ENCODE data around the gene ALPI.
A peak's percentile ranks its signal among the peaks of the same experiment; 100 is the strongest.
"Not testable (repeated sequence)": the region's sequence is repeated elsewhere in the genome, so short reads cannot be mapped to it uniquely, and the experiment has no call there.

ALPI gene

DNA sequence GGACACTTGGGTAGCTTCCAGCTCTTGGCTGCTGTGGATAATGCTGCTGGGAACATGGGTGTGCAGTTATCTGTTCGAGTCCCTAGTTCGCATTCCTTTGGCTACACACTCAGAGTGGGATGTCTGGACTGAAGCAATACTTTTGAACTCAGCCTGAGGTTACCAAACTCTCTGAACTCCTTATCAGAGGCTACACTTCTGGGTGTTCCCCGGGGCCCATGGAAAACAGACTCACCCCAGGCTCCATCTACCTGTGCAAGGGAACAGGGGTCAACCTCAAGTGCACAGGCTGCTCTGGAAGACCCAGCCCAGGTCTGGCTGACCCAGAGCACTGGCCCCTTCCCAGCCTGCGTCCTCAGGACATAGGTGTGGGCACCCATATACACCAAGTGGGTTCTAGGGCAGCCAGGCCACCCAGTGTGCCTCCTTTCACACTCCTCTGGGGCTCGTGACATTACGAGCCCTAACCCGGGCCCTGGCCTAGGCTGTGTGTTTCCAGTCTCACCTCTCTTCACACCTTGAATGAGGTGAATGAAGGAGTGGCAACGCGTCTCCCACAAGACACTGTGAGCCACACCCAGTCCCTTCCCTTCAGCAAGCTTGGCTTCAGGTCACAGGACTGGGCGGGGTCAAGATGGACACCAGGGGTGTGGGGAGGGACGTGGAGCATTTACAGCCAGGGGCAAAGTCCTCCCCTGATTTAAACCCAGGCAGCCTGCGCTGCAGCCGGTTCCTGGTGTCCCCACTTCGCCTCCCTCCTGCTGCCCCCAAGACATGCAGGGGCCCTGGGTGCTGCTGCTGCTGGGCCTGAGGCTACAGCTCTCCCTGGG, at the start of gene ALPI:
TSS of gene ALPI (plus strand) at position 728 of the 830 bp plus-strand sequence. CDS start at position 775, 47 bp downstream.
- DNase-seq: no peak

DNA sequence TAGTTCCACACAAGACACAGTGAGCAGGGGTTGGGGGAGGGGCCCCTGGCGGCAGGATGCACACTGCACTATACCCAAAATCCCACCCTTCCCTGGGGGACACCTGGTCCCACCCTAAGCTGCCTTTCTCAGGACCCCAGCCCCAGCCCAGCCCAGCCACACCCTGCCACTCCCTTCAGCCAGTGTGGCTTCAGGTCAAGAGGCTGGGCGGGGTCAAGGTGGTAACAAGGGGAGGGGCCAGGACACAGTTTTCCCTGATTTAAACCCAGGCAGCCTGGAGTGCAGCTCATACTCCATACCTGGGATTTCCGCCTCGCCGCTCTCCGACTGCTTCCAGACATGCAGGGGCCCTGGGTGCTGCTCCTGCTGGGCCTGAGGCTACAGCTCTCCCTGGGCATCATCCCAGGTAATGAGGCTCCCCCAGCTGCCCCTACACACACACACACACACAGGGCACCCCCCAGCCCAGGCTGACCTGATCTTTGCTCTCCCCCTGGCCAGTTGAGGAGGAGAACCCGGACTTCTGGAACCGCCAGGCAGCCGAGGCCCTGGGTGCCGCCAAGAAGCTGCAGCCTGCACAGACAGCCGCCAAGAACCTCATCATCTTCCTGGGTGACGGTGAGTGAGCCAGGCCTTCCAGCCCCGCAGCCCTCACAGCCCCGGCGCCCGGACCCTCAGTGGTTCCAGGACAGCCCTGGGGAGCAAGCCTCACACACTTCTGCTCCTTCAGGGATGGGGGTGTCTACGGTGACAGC, 49.2 kb upstream of the ALPI start, which contains the start of gene ALPG:
TSS of gene ALPG (plus strand) at position 289 of the 755 bp plus-strand sequence. CDS start at position 340, 51 bp downstream.
- DNase-seq: no peak

DNA sequence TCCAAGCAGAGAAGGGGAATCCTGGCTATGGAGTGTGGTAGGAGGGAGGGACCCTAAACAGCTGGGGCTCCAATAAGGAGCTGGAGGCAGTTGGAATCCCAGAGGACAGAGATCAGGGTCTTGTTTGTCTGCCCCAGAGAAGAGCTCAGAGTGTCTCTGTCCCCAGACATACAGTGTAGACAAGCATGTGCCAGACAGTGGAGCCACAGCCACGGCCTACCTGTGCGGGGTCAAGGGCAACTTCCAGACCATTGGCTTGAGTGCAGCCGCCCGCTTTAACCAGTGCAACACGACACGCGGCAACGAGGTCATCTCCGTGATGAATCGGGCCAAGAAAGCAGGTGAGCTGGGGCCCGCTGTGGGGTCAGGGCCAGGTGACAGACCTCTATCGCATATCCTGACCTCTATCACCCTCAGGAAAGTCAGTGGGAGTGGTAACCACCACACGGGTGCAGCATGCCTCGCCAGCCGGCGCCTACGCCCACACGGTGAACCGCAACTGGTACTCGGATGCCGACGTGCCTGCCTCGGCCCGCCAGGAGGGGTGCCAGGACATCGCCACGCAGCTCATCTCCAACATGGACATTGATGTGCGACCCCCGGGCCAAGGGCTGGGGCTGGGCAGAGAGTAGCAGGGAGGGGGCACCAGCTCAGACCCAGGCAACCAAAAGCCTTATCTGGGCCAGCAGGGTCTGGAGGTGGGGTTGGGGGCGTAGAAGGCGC, 48.4 kb upstream of the ALPI start:
- not testable (repeated sequence) for DNase-seq

DNA sequence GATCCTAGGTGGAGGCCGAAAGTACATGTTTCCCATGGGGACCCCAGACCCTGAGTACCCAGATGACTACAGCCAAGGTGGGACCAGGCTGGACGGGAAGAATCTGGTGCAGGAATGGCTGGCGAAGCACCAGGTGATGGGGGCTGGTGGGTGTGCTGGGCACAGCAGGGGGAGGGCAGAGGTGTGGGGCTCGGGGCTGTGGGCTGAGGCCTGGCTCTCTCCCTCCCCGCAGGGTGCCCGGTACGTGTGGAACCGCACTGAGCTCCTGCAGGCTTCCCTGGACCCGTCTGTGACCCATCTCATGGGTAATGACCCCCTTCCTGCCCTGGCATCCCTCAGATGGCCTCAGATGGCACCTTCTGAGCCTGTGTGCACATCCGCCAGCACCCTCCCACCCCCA, 47.7 kb upstream of the ALPI start:
- DNase-seq: not testable (repeated sequence)

DNA sequence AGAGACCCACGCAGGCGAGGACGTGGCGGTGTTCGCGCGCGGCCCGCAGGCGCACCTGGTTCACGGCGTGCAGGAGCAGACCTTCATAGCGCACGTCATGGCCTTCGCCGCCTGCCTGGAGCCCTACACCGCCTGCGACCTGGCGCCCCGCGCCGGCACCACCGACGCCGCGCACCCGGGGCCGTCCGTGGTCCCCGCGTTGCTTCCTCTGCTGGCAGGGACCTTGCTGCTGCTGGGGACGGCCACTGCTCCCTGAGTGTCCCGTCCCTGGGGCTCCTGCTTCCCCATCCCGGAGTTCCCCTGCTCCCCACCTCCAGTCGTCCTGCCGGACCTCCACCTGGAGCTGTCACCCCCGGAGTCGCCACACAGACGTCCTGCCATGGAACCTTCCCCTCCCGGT, 46.3 kb upstream of the ALPI start:
- not testable (repeated sequence) for DNase-seq

DNA sequence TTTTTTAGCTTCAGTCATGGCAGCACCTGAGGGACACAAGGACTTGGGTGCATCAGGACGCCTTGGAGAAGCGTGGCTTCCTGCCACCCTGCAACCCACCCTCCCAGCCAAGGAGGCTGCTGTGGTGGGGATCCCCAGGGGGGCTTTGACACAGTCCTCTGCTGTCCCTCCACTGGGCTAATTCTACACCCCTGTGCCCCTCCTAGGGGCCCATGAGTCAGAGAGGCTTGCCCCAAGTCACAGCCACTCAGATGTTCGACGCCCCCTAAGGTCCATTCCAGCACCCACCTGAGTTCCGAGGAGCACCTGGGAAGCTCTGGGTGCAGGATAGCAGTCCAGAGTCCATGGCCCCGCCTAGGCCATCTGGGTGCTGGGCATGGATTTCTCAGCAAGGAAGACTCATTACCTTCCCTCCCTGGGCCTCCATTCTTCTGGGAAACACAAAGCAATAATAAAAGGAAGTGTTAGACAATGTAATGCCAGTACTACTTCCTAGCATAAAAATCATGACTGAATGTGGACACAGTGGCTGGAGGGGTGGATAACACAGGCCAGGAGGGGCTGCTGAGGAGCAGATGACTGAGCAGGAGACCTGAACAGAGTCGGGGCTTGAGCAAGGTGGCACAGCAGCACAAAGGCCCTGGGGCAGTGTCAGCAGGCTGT, 45.6 kb upstream of the ALPI start:
- no peak for DNase-seq

DNA sequence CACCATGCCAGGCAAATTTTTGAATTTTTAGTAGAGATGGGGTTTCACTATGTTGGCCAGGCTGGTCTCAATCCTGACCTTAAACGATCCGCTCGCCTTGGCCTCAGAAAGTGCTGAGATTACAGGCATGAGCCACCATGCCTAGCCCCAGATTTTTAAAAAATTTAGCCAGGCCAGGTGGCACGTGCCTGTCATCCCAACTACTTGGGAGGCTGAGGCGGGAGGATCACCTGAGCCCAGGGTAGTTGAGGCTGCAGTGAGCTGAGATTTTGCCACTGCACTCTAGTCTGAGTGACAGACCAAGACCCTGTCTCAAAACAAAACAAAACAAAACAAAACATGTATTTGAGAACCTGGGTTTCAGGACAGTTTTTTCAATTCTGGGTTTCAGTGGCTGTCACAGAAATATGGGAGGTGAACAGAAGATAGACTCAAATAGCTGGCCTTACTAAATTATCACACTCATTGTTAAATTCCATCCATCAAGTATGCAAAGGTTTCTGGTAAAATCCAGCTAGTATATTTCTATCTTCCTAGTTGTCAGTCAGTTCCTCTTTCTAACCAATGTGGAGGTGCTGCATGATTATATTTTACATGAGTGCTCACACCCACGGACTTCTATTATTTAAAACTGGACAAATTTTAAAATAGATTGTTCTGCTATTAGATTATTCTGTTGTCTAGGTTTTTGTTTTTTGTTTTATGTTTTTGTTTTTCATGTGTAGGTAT, 43.9 kb upstream of the ALPI start:
- DNase-seq: no peak

DNA sequence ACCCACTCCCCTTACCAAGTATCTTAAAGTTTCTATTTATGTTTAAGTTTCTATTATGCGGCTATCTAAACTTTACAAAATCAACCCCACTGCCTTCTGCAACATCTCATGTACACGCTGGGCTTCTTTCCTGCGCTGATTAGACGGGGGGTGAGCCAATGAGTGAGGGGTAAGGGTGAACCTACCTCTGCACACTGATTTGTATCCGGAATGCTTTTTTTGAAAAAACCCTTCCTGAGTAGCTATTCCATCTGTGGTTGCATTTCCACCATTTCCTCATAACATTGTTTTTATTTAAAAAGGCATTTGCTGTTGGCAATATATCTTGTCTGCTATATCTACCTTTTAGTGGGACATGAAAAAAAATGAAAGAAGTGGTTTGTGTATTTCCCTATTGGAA, 43.0 kb upstream of the ALPI start:
- no peak for DNase-seq

DNA sequence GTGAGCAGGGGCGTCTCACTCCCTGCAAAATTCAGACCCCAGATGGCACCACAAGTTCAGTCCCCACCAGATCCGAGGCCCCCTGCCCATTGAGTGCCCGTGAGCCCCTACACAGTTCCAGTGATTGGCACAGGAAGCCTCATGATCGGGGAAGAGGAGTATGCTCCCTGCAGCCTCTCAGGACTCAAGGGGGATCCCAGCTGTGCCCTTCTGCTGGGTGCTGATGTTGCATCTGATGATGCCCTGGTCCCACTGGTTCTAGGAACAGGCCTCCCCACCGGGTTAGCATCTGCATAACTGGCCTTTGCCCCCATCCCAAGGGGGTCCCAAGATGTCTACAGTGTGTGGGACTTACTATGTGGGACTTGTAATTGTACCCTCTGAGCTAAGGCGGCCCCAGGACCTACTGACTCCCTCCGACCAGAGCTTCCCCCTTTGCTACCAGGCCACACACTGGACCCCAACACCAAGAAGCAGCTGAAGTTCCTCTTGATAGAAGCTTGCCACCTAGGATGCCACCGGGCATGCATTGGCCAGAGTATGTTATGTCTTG, 40.7 kb upstream of the ALPI start:
- DNase-seq: no peak

DNA sequence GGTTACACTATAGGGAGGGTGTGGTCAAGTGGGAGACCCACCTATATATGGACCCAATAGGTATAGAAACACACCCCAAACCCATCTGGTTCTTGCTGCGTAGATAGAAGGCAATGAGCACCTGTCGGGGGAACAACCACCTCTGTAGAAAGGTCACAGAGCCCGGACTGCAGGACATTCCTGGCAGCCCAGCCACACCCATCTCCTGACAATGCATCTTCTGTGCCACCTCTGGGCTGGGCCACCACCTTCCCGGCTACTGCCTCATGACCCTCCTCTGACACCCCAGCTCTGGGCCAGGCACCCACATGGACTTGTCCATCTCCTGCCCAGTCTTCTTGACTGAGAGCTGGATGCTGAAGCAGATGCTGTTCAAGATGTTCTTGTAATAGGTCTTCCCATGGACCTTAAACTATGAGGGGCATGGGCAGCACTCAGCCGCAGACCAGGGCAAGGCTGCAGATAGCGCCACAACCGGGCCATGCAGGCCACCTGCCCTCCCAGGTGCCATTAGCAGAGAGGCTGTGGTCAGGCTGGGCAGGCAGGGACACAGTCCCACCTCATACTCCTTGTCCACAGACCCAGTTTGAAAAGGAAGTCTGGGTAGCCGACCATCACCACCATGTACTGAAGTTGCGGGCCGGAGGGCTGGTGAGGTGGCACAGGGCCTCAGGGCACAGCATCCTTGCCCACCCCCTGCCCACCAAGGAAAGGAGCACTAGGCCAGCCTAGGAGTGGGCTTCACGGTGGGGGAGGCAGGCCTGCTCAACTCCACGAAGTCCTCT, 40.0 kb upstream of the ALPI start:
- no peak for DNase-seq

DNA sequence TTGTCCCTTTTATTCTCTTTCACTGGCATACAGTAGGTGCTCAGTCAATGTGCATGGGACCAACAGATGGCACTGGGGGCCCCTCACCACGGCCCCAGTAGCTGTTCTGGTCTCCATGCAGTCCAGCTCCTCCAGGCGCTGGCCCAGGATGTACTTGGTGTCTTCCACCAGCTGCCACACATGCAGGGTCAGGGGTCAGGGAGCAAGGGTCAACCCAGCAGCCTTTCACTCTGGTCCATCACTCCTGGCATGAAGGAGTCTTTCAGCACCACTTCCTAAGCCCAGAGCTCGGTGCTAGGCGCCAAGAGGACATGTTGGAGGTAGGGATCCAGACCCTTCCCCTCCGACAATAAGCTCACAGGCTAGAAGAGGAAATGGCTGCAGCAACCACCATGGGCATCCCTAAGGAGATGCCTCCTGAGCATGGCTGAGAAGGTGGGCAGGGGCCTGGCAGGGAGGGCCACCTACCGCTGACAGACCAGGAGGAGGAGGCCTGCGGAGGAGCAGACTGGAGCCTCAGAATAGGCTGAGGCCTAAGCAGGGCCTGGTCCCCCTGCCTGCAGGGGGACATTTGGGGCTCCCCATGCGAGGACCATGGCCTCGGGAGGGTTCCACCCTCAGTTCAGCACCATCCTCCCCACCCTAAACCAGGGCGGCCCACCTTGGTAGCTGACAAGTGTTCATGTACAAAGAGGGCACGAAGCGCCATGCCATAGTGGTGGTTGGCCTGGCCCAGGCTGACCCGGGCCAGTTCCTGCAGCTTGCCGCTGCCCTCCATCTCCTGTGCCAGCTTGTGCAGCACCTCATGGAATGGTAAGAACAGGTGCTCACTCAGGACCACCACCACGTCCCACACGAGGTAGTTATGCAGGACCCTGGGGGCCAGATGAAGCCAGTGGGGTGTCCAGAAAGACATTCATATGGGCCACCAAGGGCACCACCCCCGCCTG, 39.2 kb upstream of the ALPI start:
- DNase-seq: no peak

DNA sequence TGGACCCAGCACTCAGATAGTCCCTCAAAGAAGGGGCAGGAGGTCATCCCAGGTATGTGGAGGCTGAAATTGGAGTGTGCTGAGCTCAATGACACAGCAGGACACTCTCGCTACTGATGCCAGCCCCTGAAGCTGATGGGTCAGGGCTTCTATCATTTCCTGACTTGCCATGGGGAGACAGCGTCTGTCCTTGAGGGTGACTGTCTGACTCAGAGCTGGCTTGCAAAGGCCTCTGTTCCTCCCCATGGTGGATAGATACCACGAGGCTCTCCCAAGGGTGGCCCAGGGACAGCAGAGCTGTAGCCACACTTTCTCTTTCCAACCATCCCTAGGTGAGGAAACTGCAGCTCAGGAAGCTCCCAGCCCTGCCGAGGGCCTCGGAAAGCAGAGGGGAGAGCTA, 38.5 kb upstream of the ALPI start:
- DNase-seq: no peak

DNA sequence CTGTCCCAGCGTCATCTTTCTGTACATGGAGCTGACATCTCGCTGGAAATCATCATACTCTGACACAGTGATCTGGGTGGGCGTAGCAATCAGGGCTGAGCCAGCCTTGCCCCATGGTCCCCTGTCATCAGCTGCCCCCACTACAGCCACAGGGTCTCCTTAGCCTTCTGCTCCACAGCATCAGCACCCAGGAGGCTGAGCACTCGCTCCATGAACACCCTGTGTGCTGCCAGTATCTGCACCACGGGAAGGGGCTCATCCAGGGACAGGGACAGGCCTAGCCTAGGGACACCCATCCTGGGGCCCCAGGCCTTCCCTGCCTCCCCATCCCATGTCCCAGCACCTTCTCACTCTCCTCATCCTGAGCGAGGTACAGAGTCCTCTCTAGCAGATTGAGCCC, 37.9 kb upstream of the ALPI start:
- DNase-seq: no peak

DNA sequence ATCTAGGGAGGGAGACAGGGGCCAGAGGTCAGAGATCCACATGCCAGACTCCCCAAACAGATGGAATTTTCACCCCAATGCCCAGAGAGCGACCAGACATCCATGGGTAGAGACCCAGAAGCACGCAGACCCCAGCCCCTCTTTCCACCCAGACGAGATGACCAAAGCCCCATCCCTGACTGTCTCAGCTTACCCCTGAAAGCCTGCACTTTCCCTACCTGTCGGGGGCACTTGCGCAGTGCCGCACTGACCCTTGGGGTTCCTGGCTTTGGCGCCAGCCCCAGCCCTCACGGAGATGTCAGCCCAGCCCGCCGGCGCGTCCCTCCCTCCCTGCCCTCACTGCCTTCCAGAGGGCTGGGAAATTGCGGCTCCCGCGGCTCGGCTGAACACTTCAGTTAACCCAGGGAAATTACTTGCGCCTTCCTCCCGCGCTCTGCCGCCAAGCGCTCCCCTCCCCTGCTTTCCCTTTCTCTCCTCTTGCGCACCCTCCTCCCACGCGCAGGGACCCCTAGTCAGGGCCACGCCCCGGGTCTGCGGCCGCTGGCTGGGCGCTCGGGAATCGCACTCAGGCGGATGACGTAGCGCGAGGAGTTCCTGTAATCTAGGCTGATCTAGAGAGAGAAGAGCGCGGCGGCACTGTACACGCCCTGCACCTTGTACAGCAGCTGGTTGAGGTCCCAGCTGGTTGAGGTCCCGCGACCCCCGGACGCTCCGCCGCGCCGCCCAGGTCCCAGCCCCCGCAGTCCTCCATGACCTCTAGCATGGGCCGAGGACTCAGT, 37.3 kb upstream of the ALPI start:
- DNase-seq: peak; percentile 6

DNA sequence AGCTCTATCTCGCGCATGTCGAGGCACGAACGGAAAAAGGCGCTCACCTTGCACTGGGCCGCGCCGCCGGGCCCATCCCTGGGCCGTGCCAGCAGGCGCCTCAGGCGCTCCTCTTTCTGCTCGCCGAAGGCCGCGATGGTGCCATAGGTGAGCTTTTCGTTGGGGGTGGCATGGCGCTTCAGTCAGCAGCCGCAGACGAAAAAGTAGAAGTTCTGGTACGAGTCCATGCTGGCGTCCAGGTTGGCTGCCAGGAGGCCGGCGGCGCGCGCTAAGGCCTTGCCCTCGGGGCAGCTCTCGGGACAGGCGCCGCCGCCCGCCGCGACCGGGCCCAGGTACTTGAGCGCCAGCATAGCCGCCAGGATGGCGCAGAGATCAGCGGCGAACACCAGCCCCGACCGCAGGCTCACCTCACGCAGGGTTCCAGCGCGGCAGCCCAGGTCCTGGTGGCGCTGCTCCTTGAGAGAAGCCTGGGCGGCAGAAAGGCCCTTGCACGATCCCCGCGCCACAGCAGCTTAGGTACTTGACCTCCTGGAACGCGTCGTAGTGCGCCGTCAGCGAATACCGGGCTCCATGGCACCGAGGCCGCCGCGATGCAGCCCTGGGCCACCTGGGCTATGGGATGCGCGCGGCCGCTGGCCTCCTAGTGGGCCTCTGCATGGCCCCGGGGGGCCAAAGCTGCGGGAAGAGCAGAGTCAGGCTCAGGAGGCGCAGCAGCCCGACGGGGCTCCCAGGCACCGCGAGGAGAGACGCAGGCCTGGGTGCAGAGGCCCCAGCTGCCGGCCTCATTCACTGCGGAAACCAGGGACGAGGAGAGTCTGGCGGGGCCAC, 36.5 kb upstream of the ALPI start:
- DNase-seq: no peak

DNA sequence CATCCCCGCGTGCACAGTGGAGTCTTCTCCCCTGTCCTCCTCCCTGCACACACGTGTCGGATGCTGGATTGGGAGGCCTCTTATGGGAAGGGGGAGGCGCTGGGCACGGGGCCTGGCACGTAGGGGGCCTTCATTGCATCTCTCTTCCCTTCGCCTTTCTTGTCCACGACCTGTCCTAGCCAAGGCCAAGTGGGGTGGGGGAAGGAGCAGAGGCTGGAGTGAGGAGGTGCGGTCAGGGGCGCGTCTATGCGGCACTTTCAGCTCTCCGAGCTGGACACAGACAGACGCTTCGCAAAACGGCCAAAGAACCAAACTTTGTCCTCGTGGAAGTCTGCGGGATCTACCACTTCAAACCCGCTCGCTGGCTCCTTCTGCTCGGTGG, 35.9 kb upstream of the ALPI start:
- no peak for DNase-seq

DNA sequence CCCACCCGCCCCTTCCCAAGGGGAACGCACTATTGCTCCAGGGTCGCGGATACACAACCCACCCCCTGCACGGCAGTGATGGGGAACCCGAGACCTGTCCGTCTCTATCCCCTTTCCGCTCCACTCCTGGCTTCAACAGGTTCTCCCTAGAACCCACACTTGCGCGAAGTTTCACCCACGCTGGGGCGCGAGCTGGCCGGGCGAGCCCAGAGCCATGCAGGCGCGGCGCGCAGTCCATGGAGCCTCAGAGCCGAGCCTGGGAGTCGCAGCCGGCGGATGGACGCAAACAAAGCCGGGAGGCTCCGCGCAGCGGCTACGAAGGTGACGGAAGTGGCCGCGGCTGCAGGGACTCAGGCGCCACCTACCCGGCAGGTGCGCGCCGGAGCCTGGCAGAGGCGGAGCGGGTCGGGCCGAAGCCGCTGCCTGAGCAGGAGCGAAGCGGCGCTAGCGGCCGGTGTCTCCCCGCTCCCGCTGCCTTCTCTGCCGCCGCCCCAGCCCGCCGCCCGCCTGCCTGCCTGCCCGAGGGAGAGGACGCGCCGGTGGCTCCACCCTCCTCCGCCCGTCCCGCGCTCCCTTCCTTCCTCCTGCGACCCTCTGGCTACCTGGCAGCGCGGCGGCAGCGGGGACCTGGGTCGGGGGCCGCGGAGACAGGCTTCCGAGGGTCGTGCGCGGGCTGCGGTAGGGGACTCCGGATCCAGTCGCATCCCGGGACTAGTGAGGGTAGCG, 35.3 kb upstream of the ALPI start:
- DNase-seq: peak; percentile 75

Data from NCI-H69 (cell line).